H1 (cell line): Measurements from ENCODE around the gene AGBL1. TPM values are rescaled to one million over a fixed set of nuclear protein-coding genes. Genes with fewer than 3 reads are reported as not detected.

Experiments used
- CTCF ChIA-PET: fragments of 300-600 bp; sonication (Branson Sonifier 250); formaldehyde crosslinking; loops from one replicate; lab custom pipeline; 2021; ENCODE audit not compliant: partially characterized antibody; lab: Charles Lee
- POLR2A ChIA-PET: fragments of 300-600 bp; sonication (Branson Sonifier 250); formaldehyde crosslinking; loops from one replicate; lab custom pipeline; 2021; ENCODE audit warnings: inconsistent platforms; ENCODE audit not compliant: partially characterized antibody; lab: Charles Lee
- DNase-seq, 2 experiments: peaks; one replicate each; pipeline versions ENCODE4 v3.0.0 to v3.0.0-alpha.2; 2010 to 2022; ENCODE audit warnings: low spot score in 2 of 2, low read depth in 1 of 2, mixed read lengths in 1 of 2
- FAIRE-seq: peaks from 2 replicates; lab custom pipeline; 2011; peaks lifted over from hg19 to GRCh38; lab: Jason Lieb, UNC
- H2AFZ ChIP-seq: 2 replicates; pipeline ENCODE4 v1.8.1; 2012; ENCODE audit warnings: low read length, inconsistent platforms
- H2AK5ac ChIP-seq: 2 replicates; pipeline ENCODE4 v1.6.1; 2013; ENCODE audit warnings: low read depth, low read length
- H2BK120ac ChIP-seq: replicated peaks from 2 replicates; pipeline ENCODE3; 2013; ENCODE audit warnings: low read depth, low read length, inconsistent platforms
- H2BK12ac ChIP-seq: 2 replicates; pipeline ENCODE4 v1.6.1; 2013; ENCODE audit warnings: low read depth, low read length
- H2BK15ac ChIP-seq: 2 replicates; pipeline ENCODE4 v1.6.1; 2013; ENCODE audit warnings: low read length
- H2BK20ac ChIP-seq: 2 replicates; pipeline ENCODE4 v1.6.1; 2013; ENCODE audit warnings: low read length
- H2BK5ac ChIP-seq: 2 replicates; pipeline ENCODE4 v1.6.1; 2013; ENCODE audit warnings: low read depth, low read length
- H3K14ac ChIP-seq: 2 replicates; pipeline ENCODE4 v1.6.1; 2013; ENCODE audit warnings: inconsistent platforms; ENCODE audit not compliant: insufficient read length
- H3K18ac ChIP-seq: 2 replicates; pipeline ENCODE4 v1.6.1; 2013; ENCODE audit warnings: low read length; ENCODE audit errors: extremely low read depth
- H3K23ac ChIP-seq: 2 replicates; pipeline ENCODE4 v1.6.1; 2013; ENCODE audit warnings: inconsistent platforms; ENCODE audit not compliant: insufficient read length
- H3K23me2 ChIP-seq: 2 replicates; pipeline ENCODE4 v1.6.1; 2013; ENCODE audit warnings: low read depth, low read length
- H3K27ac ChIP-seq: 2 replicates; pipeline ENCODE4 v1.6.1; 2011; ENCODE audit warnings: low read depth, low read length, inconsistent platforms
- H3K27me3 ChIP-seq, 4 experiments: replicated peaks in 1 of 4; 1 replicate in 1 of 4; 2 replicates in 3 of 4; pipeline versions ENCODE4 v1.6.1 to v1.8.1; 2011 to 2013; ENCODE audit warnings: low read length in 3 of 4, mild to moderate bottlenecking in 3 of 4, inconsistent platforms in 2 of 4, mixed read lengths in 2 of 4, moderate library complexity in 1 of 4; ENCODE audit not compliant: control insufficient read depth in 3 of 4, insufficient read depth in 3 of 4; ENCODE audit errors: extremely low read depth in 1 of 4
- H3K36me3 ChIP-seq, 4 experiments: 2 replicates each; pipeline versions ENCODE4 v1.6.1 to v1.8.1; 2011 to 2013; ENCODE audit warnings: mild to moderate bottlenecking in 4 of 4, low read length in 3 of 4, moderate library complexity in 2 of 4, control low read depth in 1 of 4, inconsistent platforms in 1 of 4; ENCODE audit not compliant: insufficient read depth in 4 of 4, control insufficient read depth in 2 of 4
- H3K4ac ChIP-seq: replicated peaks from 2 replicates; pipeline ENCODE3; 2013; ENCODE audit warnings: low read length, low read depth, mixed read lengths, inconsistent platforms; ENCODE audit not compliant: insufficient read length
- H3K4me1 ChIP-seq, 4 experiments: replicated peaks in 1 of 4; 1 replicate in 1 of 4; 2 replicates in 3 of 4; pipeline versions ENCODE4 v1.6.1 to v1.8.1; 2011 to 2013; ENCODE audit warnings: low read length in 3 of 4, inconsistent platforms in 2 of 4, mixed read lengths in 1 of 4; ENCODE audit not compliant: insufficient read depth in 4 of 4, control insufficient read depth in 3 of 4
- H3K4me2 ChIP-seq, 2 experiments: 2 replicates each; pipeline versions ENCODE4 v1.6.1 to v1.8.1; 2011 to 2013; ENCODE audit warnings: low read depth in 2 of 2, low read length in 2 of 2, control low read depth in 1 of 2, inconsistent platforms in 1 of 2, mild to moderate bottlenecking in 1 of 2; ENCODE audit not compliant: insufficient read depth in 1 of 2
- H3K4me3 ChIP-seq, 4 experiments: fragments of 200-600, 300-600 bp in 1 of 4; sonication (generic), shearing (Covaris generic), sonication (Bioruptor Twin) in 1 of 4; 2 replicates each; pipeline versions ENCODE4 v1.5.1 to v1.8.1; 2011 to 2016; ENCODE audit warnings: low read length in 4 of 4, low read depth in 3 of 4, control low read depth in 2 of 4, inconsistent platforms in 2 of 4, mild to moderate bottlenecking in 2 of 4, mixed read lengths in 1 of 4, moderate library complexity in 1 of 4; ENCODE audit not compliant: insufficient read depth in 2 of 4; ENCODE audit errors: extremely low read depth in 1 of 4
- H3K56ac ChIP-seq: replicated peaks from 2 replicates; pipeline ENCODE3; 2013; ENCODE audit warnings: low read depth, mild to moderate bottlenecking, mixed read lengths, low read length, inconsistent platforms; ENCODE audit not compliant: insufficient read length
- H3K79me1 ChIP-seq: 2 replicates; pipeline ENCODE4 v1.6.1; 2013; ENCODE audit warnings: low read depth, low read length, control low read depth
- H3K79me2 ChIP-seq, 2 experiments: 2 replicates each; pipeline versions ENCODE4 v1.6.1 to v1.8.1; 2012 to 2013; ENCODE audit warnings: low read length in 2 of 2, mild to moderate bottlenecking in 2 of 2, inconsistent platforms in 1 of 2; ENCODE audit not compliant: insufficient read depth in 2 of 2, control insufficient read depth in 1 of 2
- H3K9ac ChIP-seq, 4 experiments: replicated peaks in 1 of 4; 1 replicate in 1 of 4; 2 replicates in 3 of 4; pipeline versions ENCODE4 v1.6.1 to v1.8.1; 2011 to 2013; ENCODE audit warnings: low read depth in 3 of 4, low read length in 3 of 4, control low read depth in 2 of 4, mild to moderate bottlenecking in 2 of 4, moderate library complexity in 2 of 4, inconsistent platforms in 1 of 4; ENCODE audit errors: extremely low read depth in 1 of 4
- H3K9me3 ChIP-seq, 2 experiments: 2 replicates each; pipeline versions ENCODE4 v1.6.1 to v1.8.1; 2012 to 2013; ENCODE audit warnings: mild to moderate bottlenecking in 2 of 2, moderate library complexity in 2 of 2, control low read depth in 1 of 2, inconsistent platforms in 1 of 2, low read depth in 1 of 2, low read length in 1 of 2, mixed read lengths in 1 of 2; ENCODE audit not compliant: insufficient read depth in 2 of 2
- H4K20me1 ChIP-seq, 2 experiments: replicated peaks in 1 of 2; 2 replicates each; pipeline versions ENCODE3 to v1.8.1; 2011 to 2013; ENCODE audit warnings: inconsistent platforms in 2 of 2, low read length in 2 of 2, mild to moderate bottlenecking in 1 of 2; ENCODE audit not compliant: insufficient read depth in 2 of 2, control insufficient read depth in 1 of 2
- H4K5ac ChIP-seq: 2 replicates; pipeline ENCODE4 v1.6.1; 2013; ENCODE audit warnings: low read length, low read depth, mixed read lengths, inconsistent platforms; ENCODE audit not compliant: insufficient read length
- H4K8ac ChIP-seq: 2 replicates; pipeline ENCODE4 v1.8.0; 2013; ENCODE audit warnings: mild to moderate bottlenecking, moderate library complexity, low read length, inconsistent platforms; ENCODE audit not compliant: insufficient read depth; ENCODE audit errors: extremely low read depth
- H4K91ac ChIP-seq: replicated peaks from 2 replicates; pipeline ENCODE3; 2013; ENCODE audit warnings: low read length, mixed read lengths, inconsistent platforms; ENCODE audit not compliant: insufficient read length
- ASH2L ChIP-seq: fragments of 200-600, 300-600 bp; sonication (generic); IDR thresholded peaks from one replicate; pipeline ENCODE4 v1.7.1; 2017; ENCODE audit warnings: low read length
- CBX8 ChIP-seq: fragments of 300-800, 300-1000 bp; sonication (generic); IDR thresholded peaks from 2 replicates; pipeline ENCODE4 v1.7.1; 2016; ENCODE audit warnings: low read depth, low read length, borderline replicate concordance
- CTBP2 ChIP-seq: IDR thresholded peaks from 2 replicates; pipeline ENCODE4 v1.7.0; 2011; ENCODE audit warnings: borderline replicate concordance, mild to moderate bottlenecking, moderate library complexity, mixed read lengths, low read length; ENCODE audit not compliant: insufficient read depth, insufficient read length
- EGR1 ChIP-seq: IDR thresholded peaks from 2 replicates; pipeline ENCODE4 v1.6.1; 2011; ENCODE audit warnings: low read depth, low read length, borderline replicate concordance
- POLR2AphosphoS5 ChIP-seq: IDR thresholded peaks from 2 replicates; pipeline ENCODE4 v1.6.1; 2011; ENCODE audit warnings: low read depth, low read length
- RXRA ChIP-seq: IDR thresholded peaks from 2 replicates; pipeline ENCODE4 v1.6.1; 2011; ENCODE audit warnings: low read depth, mild to moderate bottlenecking, low read length, moderate library complexity; ENCODE audit not compliant: insufficient read depth
- SIN3A ChIP-seq, 2 experiments: IDR thresholded peaks in 1 of 2; conservative IDR thresholded peaks in 1 of 2; 2 replicates each; pipeline ENCODE4 v1.6.1; 2011 to 2012; ENCODE audit warnings: low read length in 2 of 2, improper control_type of control experiment in 1 of 2, low read depth in 1 of 2, mild to moderate bottlenecking in 1 of 2
- SIRT6 ChIP-seq: IDR thresholded peaks from one replicate; pipeline ENCODE4 v1.7.1; 2012; ENCODE audit warnings: low read length, inconsistent platforms
- WGBS, 2 experiments: shearing (Covaris generic) in 1 of 2; methylation state at CpG; one replicate each; pipeline versions ENCODE4 v1.1.6 to v1.1.7; 2013 to 2015; ENCODE audit warnings: low lambda C conversion rate in 2 of 2, mixed read lengths in 2 of 2, inconsistent platforms in 1 of 2, low coverage in 1 of 2, missing lambda C conversion rate in 1 of 2; ENCODE audit not compliant: insufficient replicate concordance in 2 of 2, insufficient coverage in 1 of 2, insufficient read length in 1 of 2; ENCODE audit errors: extremely low coverage in 1 of 2, missing lambda C conversion rate in 1 of 2; 5-methylcytosine and 5-hydroxymethylcytosine counted together
- polyA plus RNA-seq, 7 experiments: library from polyadenylated mRNA; depleted of rRNA in 3 of 7; stranded (reverse) in 5 of 7; unstranded in 2 of 7; fragments of >200 nt in 5 of 7; fragments of 200-250 nt in 2 of 7; gene quantifications; 1 replicate in 5 of 7; 2 replicates in 1 of 7; 4 replicates in 1 of 7; pipeline versions ENCODE4 v1.2.1 to v1.2.3, GENCODE V29; 2011 to 2013; ENCODE audit warnings: missing spikeins in 2 of 7, mixed read lengths in 2 of 7
- total RNA-seq: library from RNA; stranded (reverse); fragmentation: NEBNext Ultra II Directional; extraction: Animal tissue kit (Norgen Biotek cat#: 25700); gene quantifications from 2 replicates; pipeline ENCODE4 v1.2.1, GENCODE V29; 2021

AGBL1 gene
- total and polyA plus RNA-seq, 2 of the 8 experiments (the other 6 are each of a cell fraction or from before 2014, with no cell fraction given): not detected

- Histone ChIP-seq H3K79me2 (no peaks in the 10 kb centered on the region), H3K36me3 (no peaks in the 10 kb centered on the region), H4K91ac (no peak overlapping the region), H3K4me2 (no peak overlapping the region), H3K4me1 (peaks cover 0 to 3% (median 0%) of the 10 kb centered on the region in 4 experiments; a peak in 1 of 7 replicates), H3K27me3 (no peaks in the 10 kb centered on the region)
- FAIRE-seq: no peak
- CTCF ChIA-PET: interaction anchor here (1.0 kb wide), 1 partner anchor 119 kb away, joined by 3 read pairs; no protein-coding TSS in a partner anchor
- WGBS, 2 experiments: 100% methylated on average over 2 of the region's 2 CpGs; no CpG with 5 or more reads in 1 of the 2 experiments
- TF ChIP-seq CTBP2: no peak
- TF ChIP-seq CBX8: no peak
- no peak for TF ChIP-seq RXRA
- TF ChIP-seq POLR2AphosphoS5: no peak
- no peak for TF ChIP-seq SIRT6
- no peak for TF ChIP-seq EGR1
- no peak for TF ChIP-seq ASH2L
- no peak for TF ChIP-seq SIN3A (conservative IDR thresholded peaks at IDR 0.05 in 1 of 2, IDR thresholded peaks at IDR 0.05 in 1 of 2; ENCODE audit: low read depth in 1 of 2, low read length in 2 of 2)
- TF ChIP-seq, all 59 proteins: peak for 0
- Histone ChIP-seq H2AK5ac (no peak overlapping the region), H3K23me2 (no peaks in the 10 kb centered on the region), H3K4ac (no peak overlapping the region), H2AFZ (no peak overlapping the region), H3K79me1 (no peaks in the 10 kb centered on the region), H2BK12ac (no peak overlapping the region), H4K5ac (no peak overlapping the region), H3K4me3 (no peak overlapping the region), H4K20me1 (no peaks in the 10 kb centered on the region), H2BK15ac (no peak overlapping the region), H3K9me3 (no peaks in the 10 kb centered on the region), H3K18ac (no peak overlapping the region), H3K27ac (no peak overlapping the region), H2BK20ac (no peak overlapping the region), H2BK120ac (no peak overlapping the region), H3K23ac (no peak overlapping the region), H4K8ac (no peak overlapping the region), H3K14ac (no peak overlapping the region), H3K9ac (no peak overlapping the region), H2BK5ac (no peak overlapping the region), H3K56ac (no peak overlapping the region)
- POLR2A ChIA-PET: no interaction called here
- DNase-seq: no peak
Observed at GRCh38 chr15:86505951-86506350, 426.3 kb downstream of the AGBL1 start.
